Esophagus squamous epithelium (tissue), 4 donors: ENCODE results near the gene PHEX.

Experiments
- POLR2A ChIP-seq, 4 donors: fragments of 450-650 bp; IDR thresholded peaks; one replicate each; pipeline ENCODE4 v1.6.1; 2017; ENCODE audit warnings: antibody characterized with exemption in 4 of 4, mild to moderate bottlenecking in 4 of 4, moderate library complexity in 3 of 4
- TF ChIP-seq, protein P1 (sequence below), 6 experiments: fragments of 450-650 bp in 4 of 6; fragments of 200-600 bp in 2 of 6; sonication (generic) in 2 of 6; IDR thresholded peaks; one replicate each; pipeline ENCODE4 v1.5.1; 2016 to 2019; ENCODE audit warnings: antibody characterized with exemption in 6 of 6, mild to moderate bottlenecking in 4 of 6, moderate library complexity in 4 of 6

DNA sequence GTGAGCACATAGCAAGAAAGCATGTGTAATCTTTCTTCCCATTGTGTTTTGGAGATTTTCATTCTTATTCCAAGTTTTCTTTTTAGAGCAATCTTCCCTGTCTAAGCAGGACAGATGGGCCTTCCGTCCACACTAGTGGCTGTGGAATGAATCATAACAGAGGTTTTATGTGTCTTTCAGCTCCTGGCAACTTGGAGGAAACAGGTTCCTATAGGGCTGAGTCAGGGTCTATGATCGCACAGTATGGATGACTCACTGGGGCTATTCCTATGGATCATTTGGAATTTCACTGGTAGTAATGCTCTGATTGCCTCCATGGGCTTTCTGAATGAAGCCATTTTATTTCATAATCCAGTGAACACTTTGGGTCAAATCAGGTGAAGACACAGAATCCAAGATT lies 188.8 kb downstream of the PHEX start:
- TF ChIP-seq, protein P1, sequence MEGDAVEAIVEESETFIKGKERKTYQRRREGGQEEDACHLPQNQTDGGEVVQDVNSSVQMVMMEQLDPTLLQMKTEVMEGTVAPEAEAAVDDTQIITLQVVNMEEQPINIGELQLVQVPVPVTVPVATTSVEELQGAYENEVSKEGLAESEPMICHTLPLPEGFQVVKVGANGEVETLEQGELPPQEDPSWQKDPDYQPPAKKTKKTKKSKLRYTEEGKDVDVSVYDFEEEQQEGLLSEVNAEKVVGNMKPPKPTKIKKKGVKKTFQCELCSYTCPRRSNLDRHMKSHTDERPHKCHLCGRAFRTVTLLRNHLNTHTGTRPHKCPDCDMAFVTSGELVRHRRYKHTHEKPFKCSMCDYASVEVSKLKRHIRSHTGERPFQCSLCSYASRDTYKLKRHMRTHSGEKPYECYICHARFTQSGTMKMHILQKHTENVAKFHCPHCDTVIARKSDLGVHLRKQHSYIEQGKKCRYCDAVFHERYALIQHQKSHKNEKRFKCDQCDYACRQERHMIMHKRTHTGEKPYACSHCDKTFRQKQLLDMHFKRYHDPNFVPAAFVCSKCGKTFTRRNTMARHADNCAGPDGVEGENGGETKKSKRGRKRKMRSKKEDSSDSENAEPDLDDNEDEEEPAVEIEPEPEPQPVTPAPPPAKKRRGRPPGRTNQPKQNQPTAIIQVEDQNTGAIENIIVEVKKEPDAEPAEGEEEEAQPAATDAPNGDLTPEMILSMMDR (IDR thresholded peaks at IDR 0.05) = no peak
- TF ChIP-seq POLR2A (IDR thresholded peaks at IDR 0.05) = no peak
